Mesendoderm (in vitro differentiated cells): ENCODE results near the gene EGFL8.

Experiments
- DNase-seq: peaks from one replicate; pipeline ENCODE4 v3.0.0; 2013
- H2AK5ac ChIP-seq: 2 replicates; pipeline ENCODE4 v1.6.1; 2013; ENCODE audit warnings: low read length, inconsistent platforms
- H2BK120ac ChIP-seq: 2 replicates; pipeline ENCODE4 v1.6.1; 2013; ENCODE audit warnings: low read depth, mild to moderate bottlenecking, low read length, moderate library complexity, mixed read lengths
- H2BK15ac ChIP-seq: replicated peaks from 2 replicates; pipeline ENCODE4 v1.6.1; 2013; ENCODE audit warnings: low read depth, mild to moderate bottlenecking, moderate library complexity
- H2BK5ac ChIP-seq: 2 replicates; pipeline ENCODE4 v1.6.1; 2013; ENCODE audit warnings: low read length, inconsistent platforms
- H3K18ac ChIP-seq: 2 replicates; pipeline ENCODE4 v1.6.1; 2013; ENCODE audit warnings: mild to moderate bottlenecking, low read length, mixed read lengths
- H3K23ac ChIP-seq: one replicate; pipeline ENCODE4 v1.6.1; 2013; ENCODE audit warnings: low read length
- H3K27ac ChIP-seq: 2 replicates; pipeline ENCODE4 v1.5.1; 2013; ENCODE audit warnings: low read depth, mild to moderate bottlenecking, inconsistent platforms, low read length, moderate library complexity
- H3K27me3 ChIP-seq: 2 replicates; pipeline ENCODE4 v1.6.1; 2013; ENCODE audit warnings: low read length, control low read depth, mild to moderate bottlenecking, inconsistent platforms; ENCODE audit not compliant: insufficient read depth, poor library complexity
- H3K36me3 ChIP-seq: 2 replicates; pipeline ENCODE4 v1.6.1; 2013; ENCODE audit warnings: low read length, inconsistent platforms; ENCODE audit not compliant: control insufficient read depth, insufficient read depth
- H3K4ac ChIP-seq: one replicate; pipeline ENCODE4 v1.6.1; 2013; ENCODE audit warnings: low read depth, mild to moderate bottlenecking, low read length, moderate library complexity
- H3K4me1 ChIP-seq: 2 replicates; pipeline ENCODE4 v1.6.1; 2013; ENCODE audit warnings: low read depth, low read length, inconsistent platforms; ENCODE audit not compliant: control insufficient read depth
- H3K4me2 ChIP-seq: 2 replicates; pipeline ENCODE4 v1.6.1; 2013; ENCODE audit warnings: low read length
- H3K4me3 ChIP-seq: 2 replicates; pipeline ENCODE4 v1.5.1; 2013; ENCODE audit warnings: mild to moderate bottlenecking, low read length
- H3K56ac ChIP-seq: one replicate; pipeline ENCODE4 v1.6.1; 2013; ENCODE audit warnings: low read length
- H3K79me1 ChIP-seq: 2 replicates; pipeline ENCODE4 v1.6.1; 2013; ENCODE audit warnings: low read length, inconsistent platforms
- H3K79me2 ChIP-seq: 2 replicates; pipeline ENCODE4 v1.6.1; 2013; ENCODE audit warnings: mild to moderate bottlenecking, low read length; ENCODE audit not compliant: control insufficient read depth, insufficient read depth
- H3K9ac ChIP-seq: 2 replicates; pipeline ENCODE4 v1.6.1; 2013; ENCODE audit warnings: low read length, inconsistent platforms
- H4K5ac ChIP-seq: one replicate; pipeline ENCODE4 v1.6.1; 2013; ENCODE audit warnings: low read length
- H4K8ac ChIP-seq: one replicate; pipeline ENCODE4 v1.6.1; 2013; ENCODE audit warnings: low read depth, mild to moderate bottlenecking, control low read depth, low read length, moderate library complexity
- WGBS: extraction: QIAGEN DNeasy Blood & Tissue Kit; methylation state at CpG from one replicate; pipeline ENCODE4 v1.1.7; 2013; ENCODE audit warnings: low lambda C conversion rate, missing lambda C conversion rate; ENCODE audit not compliant: insufficient coverage; ENCODE audit errors: extremely low coverage; 5-methylcytosine and 5-hydroxymethylcytosine counted together

Gene EGFL8

GRCh38 chr6:32189069-32189741 lies 24.8 kb downstream of the EGFL8 start:
- Histone ChIP-seq H3K36me3 (peaks cover 7% of the 10 kb centered on the region), H2AK5ac (peak overlapping the region; percentile 37), H2BK5ac (peak overlapping the region; percentile 39), H3K23ac (peak overlapping the region; percentile 24), H3K27me3 (no peaks in the 10 kb centered on the region), H3K9ac (peak overlapping the region; percentile 94), H4K5ac (no peak overlapping the region), H3K27ac (peak overlapping the region; percentile 42), H2BK15ac (no peak overlapping the region), H3K4me2 (peak overlapping the region; percentile 67), H3K79me2 (peaks cover 13% of the 10 kb centered on the region), H2BK120ac (no peak overlapping the region), H3K4me1 (peaks cover 12% of the 10 kb centered on the region), H3K79me1 (peaks cover 12% of the 10 kb centered on the region), H3K56ac (peak overlapping the region; percentile 93), H3K18ac (peak overlapping the region; percentile 99), H3K4ac (peak overlapping the region; percentile 99), H3K4me3 (peak overlapping the region; percentile 69), H4K8ac (peak overlapping the region; percentile 90)
- DNase-seq: no peak
- WGBS: no CpG with 5 or more reads among the region's 10 CpGs

GRCh38 chr6:32189742-32190053 lies 25.3 kb downstream of the EGFL8 start:
- no peak overlapping the region for H2BK5ac ChIP-seq
- peak overlapping the region; percentile 61 for H2BK15ac ChIP-seq
- H3K23ac ChIP-seq: peak overlapping the region; percentile 24
- H3K79me1 ChIP-seq: peaks cover 12% of the 10 kb centered on the region
- peak overlapping the region; percentile 69 for H3K4me3 ChIP-seq
- peak overlapping the region; percentile 99 for H3K4ac ChIP-seq
- peak overlapping the region; percentile 69 for H2BK120ac ChIP-seq
- peak overlapping the region; percentile 99 for H3K18ac ChIP-seq
- H3K9ac ChIP-seq: peak overlapping the region; percentile 94
- no peak for DNase-seq
- H2AK5ac ChIP-seq: no peak overlapping the region
- no peak overlapping the region for H4K5ac ChIP-seq
- H3K27me3 ChIP-seq: no peaks in the 10 kb centered on the region
- H3K56ac ChIP-seq: peak overlapping the region; percentile 93
- peaks cover 7% of the 10 kb centered on the region for H3K36me3 ChIP-seq
- no peak overlapping the region for H4K8ac ChIP-seq
- peaks cover 13% of the 10 kb centered on the region for H3K79me2 ChIP-seq
- peak overlapping the region; percentile 42 for H3K27ac ChIP-seq
- peaks cover 14% of the 10 kb centered on the region for H3K4me1 ChIP-seq
- no CpG with 5 or more reads among the region's 23 CpGs for WGBS
- peak overlapping the region; percentile 67 for H3K4me2 ChIP-seq

GRCh38 chr6:32190054-32190851 lies 25.9 kb downstream of the EGFL8 start, which contains the start of gene PBX2:
TSS of gene PBX2 (minus strand) at chr6:32190202. CDS start at chr6:32189915, 287 bp downstream.
- peak within 1 kb of the TSS; percentile 56 for H4K5ac ChIP-seq
- H3K4me2 ChIP-seq: peak within 1 kb of the TSS; percentile 67
- H3K18ac ChIP-seq: peak within 1 kb of the TSS; percentile 99
- peak within 1 kb of the TSS; percentile 59 for H2BK5ac ChIP-seq
- H3K79me2 ChIP-seq: peaks cover 13% of the 10 kb centered on the region
- peak within 1 kb of the TSS; percentile 61 for H2BK15ac ChIP-seq
- H3K79me1 ChIP-seq: peaks cover 12% of the 10 kb centered on the region
- peak within 1 kb of the TSS; percentile 92 for H3K27ac ChIP-seq
- H3K56ac ChIP-seq: peak within 1 kb of the TSS; percentile 93
- H3K36me3 ChIP-seq: peaks cover 7% of the 10 kb centered on the region
- no CpG with 5 or more reads among the region's 23 CpGs for whole genome bisulfite sequencing
- H3K4ac ChIP-seq: peak within 1 kb of the TSS; percentile 99
- peaks cover 17% of the 10 kb centered on the region for H3K4me1 ChIP-seq
- peak within 1 kb of the TSS; percentile 94 for H3K9ac ChIP-seq
- peak within 1 kb of the TSS; percentile 69 for H2BK120ac ChIP-seq
- H3K4me3 ChIP-seq: peak within 1 kb of the TSS; percentile 69
- no peaks in the 10 kb centered on the region for H3K27me3 ChIP-seq
- peak within 1 kb of the TSS; percentile 90 for H4K8ac ChIP-seq
- H3K23ac ChIP-seq: peak within 1 kb of the TSS; percentile 24
- H2AK5ac ChIP-seq: peak within 1 kb of the TSS; percentile 37
- peak; percentile 96 for DNase-seq

GRCh38 chr6:32190911-32191677 lies 26.7 kb downstream of the EGFL8 start:
- no peak overlapping the region for H4K5ac ChIP-seq
- no peaks in the 10 kb centered on the region for H3K27me3 ChIP-seq
- no peak overlapping the region for H4K8ac ChIP-seq
- H3K79me1 ChIP-seq: peaks cover 12% of the 10 kb centered on the region
- DNase-seq: no peak
- H3K79me2 ChIP-seq: peaks cover 13% of the 10 kb centered on the region
- peaks cover 17% of the 10 kb centered on the region for H3K4me1 ChIP-seq
- H3K9ac ChIP-seq: peak overlapping the region; percentile 80
- peak overlapping the region; percentile 46 for H2BK120ac ChIP-seq
- no peak overlapping the region for H3K23ac ChIP-seq
- H3K36me3 ChIP-seq: peaks cover 7% of the 10 kb centered on the region
- H3K56ac ChIP-seq: peak overlapping the region; percentile 71
- peak overlapping the region; percentile 97 for H3K18ac ChIP-seq
- H3K27ac ChIP-seq: peak overlapping the region; percentile 92
- H3K4me3 ChIP-seq: no peak overlapping the region
- no CpG with 5 or more reads among the region's 8 CpGs for WGBS
- peak overlapping the region; percentile 49 for H2BK5ac ChIP-seq
- no peak overlapping the region for H2BK15ac ChIP-seq
- peak overlapping the region; percentile 95 for H3K4ac ChIP-seq
- no peak overlapping the region for H3K4me2 ChIP-seq
- peak overlapping the region; percentile 30 for H2AK5ac ChIP-seq

- peaks cover 13% of the 10 kb centered on the region for H3K79me2 ChIP-seq
- no peak overlapping the region for H3K23ac ChIP-seq
- H3K36me3 ChIP-seq: peaks cover 4% of the 10 kb centered on the region
- H3K27me3 ChIP-seq: no peaks in the 10 kb centered on the region
- peak overlapping the region; percentile 72 for H3K18ac ChIP-seq
- H3K4me1 ChIP-seq: peaks cover 20% of the 10 kb centered on the region
- no peak for DNase-seq
- H4K8ac ChIP-seq: peak overlapping the region; percentile 98
- H4K5ac ChIP-seq: no peak overlapping the region
- peak overlapping the region; percentile 31 for H2BK120ac ChIP-seq
- H2BK15ac ChIP-seq: no peak overlapping the region
- peak overlapping the region; percentile 47 for H2BK5ac ChIP-seq
- H3K4me2 ChIP-seq: no peak overlapping the region
- peak overlapping the region; percentile 95 for H2AK5ac ChIP-seq
- H3K4ac ChIP-seq: peak overlapping the region; percentile 23
- H3K79me1 ChIP-seq: peaks cover 12% of the 10 kb centered on the region
- no peak overlapping the region for H3K27ac ChIP-seq
- H3K9ac ChIP-seq: peak overlapping the region; percentile 32
- no CpG with 5 or more reads among the region's 15 CpGs for WGBS
- H3K56ac ChIP-seq: peak overlapping the region; percentile 84
- no peak overlapping the region for H3K4me3 ChIP-seq
Observed at GRCh38 chr6:32191696-32192607, 27.6 kb downstream of the EGFL8 start.
